ENCODE results near the gene KRTAP2-2.

GRCh38 chr17:41073676-41074075 is 18.6 kb upstream of the KRTAP2-2 start:
- no peak for TF ChIP-seq TAF1 (IDR thresholded peaks at IDR 0.05; ENCODE audit: low read depth, low read length)
- no peak for TF ChIP-seq POLR2AphosphoS5 (IDR thresholded peaks at IDR 0.05; ENCODE audit: low read depth, low read length)
- no peak for TF ChIP-seq POLR2A (IDR thresholded peaks at IDR 0.05; ENCODE audit: low read depth, low read length)
- no peak for TF ChIP-seq PAX5 (IDR thresholded peaks at IDR 0.05; ENCODE audit: insufficient read depth, low read length, severe bottlenecking)

Measured in GM12891 (cell line).